OCI-LY7 (cell line): ENCODE data around the gene PRKRIP1.

Source experiments
- EZH2phosphoT487 ChIP-seq: fragments of 200-600 bp; sonication (generic); IDR thresholded peaks from 2 replicates; pipeline ENCODE4 v1.6.1; 2018; ENCODE audit warnings: low read depth, borderline replicate concordance, mild to moderate bottlenecking, mixed run types, antibody characterized with exemption, low read length, moderate library complexity, mixed read lengths
- TF ChIP-seq, protein P1 (sequence below): fragments of 200-600 bp; sonication (generic); conservative IDR thresholded peaks from 2 replicates; pipeline ENCODE4 v1.5.1; 2014; ENCODE audit warnings: mild to moderate bottlenecking, antibody characterized with exemption, low read length, moderate library complexity, mixed read lengths

DNA sequence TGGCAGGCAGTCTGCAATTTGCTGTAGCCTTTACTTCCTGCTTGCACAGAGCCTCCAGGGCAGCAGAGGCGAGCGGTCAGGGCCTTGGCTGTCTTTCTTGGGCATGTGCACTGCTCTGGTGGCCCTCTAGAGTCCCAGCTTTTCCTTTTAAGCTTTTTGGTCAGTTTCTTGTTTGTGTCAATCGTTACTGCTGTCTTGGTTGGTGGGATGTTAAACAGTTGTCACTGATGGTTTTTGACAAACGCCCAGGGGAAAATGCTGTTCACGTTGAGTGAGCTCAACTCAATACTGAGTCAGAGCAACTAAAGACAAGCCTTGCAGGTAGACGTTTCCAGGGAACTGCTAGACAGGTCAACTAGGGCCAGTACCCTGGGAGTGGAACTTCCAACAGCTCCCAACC is 14.0 kb downstream of the PRKRIP1 start:
- TF ChIP-seq, protein P1, sequence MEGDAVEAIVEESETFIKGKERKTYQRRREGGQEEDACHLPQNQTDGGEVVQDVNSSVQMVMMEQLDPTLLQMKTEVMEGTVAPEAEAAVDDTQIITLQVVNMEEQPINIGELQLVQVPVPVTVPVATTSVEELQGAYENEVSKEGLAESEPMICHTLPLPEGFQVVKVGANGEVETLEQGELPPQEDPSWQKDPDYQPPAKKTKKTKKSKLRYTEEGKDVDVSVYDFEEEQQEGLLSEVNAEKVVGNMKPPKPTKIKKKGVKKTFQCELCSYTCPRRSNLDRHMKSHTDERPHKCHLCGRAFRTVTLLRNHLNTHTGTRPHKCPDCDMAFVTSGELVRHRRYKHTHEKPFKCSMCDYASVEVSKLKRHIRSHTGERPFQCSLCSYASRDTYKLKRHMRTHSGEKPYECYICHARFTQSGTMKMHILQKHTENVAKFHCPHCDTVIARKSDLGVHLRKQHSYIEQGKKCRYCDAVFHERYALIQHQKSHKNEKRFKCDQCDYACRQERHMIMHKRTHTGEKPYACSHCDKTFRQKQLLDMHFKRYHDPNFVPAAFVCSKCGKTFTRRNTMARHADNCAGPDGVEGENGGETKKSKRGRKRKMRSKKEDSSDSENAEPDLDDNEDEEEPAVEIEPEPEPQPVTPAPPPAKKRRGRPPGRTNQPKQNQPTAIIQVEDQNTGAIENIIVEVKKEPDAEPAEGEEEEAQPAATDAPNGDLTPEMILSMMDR = no peak
- no peak for TF ChIP-seq EZH2phosphoT487
